NCI-H2029 (cell line): ENCODE data around the gene SMARCB1.
A peak's percentile ranks its signal among the peaks of the same experiment; 100 is the strongest.

ENCODE experiments used
- DNase-seq: peaks from one replicate; lab custom pipeline; 2025; lab: John Stamatoyannopoulos, UW

Gene SMARCB1

DNA sequence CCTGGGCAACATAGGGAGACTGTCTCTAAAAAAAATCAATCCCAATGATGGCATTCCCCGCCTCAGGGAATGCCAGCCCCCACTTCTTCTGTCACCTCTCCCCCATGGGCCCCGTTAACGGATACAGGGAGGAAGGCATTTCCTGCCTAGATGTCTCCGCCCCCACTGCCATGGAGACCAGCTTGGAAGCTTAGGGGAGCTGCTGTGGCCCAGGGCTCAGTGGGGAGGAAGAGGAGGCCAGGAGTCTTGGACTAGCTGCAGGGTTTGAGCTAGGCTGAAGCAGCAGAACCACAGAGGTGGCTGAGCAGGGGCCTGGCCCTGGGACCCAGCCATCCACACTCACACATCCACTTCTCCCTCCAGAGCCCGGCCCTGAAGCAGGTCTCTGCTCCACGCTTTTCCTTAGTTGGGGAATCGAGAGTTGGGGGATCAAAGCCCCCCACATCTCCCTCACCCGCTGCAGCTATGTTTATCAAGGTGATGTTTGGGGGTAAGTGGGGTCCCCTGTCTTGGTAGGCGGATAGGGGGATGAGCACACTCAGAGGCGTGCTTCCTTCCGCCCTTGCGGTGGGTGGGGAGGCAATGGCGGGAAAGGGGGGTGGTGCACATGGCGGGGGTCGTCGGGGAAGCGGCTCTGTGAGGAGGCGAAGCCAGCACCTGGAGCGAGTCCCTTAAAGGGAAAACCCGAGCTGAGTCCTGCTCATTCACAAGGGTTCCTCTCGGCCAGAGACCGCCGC, 23.8 kb upstream of the SMARCB1 start, which contains the start of gene C22orf15:
TSS of gene C22orf15 (plus strand) at position 149 of the 737 bp plus-strand sequence. CDS start at position 466, 317 bp downstream.
- DNase-seq = no peak

DNA sequence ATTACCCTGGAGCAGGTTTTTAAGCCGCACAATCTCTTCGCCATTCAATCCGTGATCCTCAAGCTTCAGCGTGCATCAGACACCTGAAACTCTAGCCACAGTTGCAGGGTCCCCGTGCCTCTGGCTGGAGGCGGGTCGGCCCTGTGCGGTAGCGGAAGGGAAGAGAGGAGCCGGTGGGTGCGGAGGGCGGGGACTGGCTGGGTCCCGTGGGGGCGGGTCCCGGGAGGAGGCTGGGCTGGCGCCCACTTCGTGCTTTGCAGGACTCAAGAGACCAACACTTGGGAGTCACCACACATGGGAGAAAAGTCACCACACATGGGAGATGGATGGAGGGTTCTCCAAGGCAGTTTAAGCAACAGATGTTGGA, 23.2 kb upstream of the SMARCB1 start:
- DNase-seq = no peak

DNA sequence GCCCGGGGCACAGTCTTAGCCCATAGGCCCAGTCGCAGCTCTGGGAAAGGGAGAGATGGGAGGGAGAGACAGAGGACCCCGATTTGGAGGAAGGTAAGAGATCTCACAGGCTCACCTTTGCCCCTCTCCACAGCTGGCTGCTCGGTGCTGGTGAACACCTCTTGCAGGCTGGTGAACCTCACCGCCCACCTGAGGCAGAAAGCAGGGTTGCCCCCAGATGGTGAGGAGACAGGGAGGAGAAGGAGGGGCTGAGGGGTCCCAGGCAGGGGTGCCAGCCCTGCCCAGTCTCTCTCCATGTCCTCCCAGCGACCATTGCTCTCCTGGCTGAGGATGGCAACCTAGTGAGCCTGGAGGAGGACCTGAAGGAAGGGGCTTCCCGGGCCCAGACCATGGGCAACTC, 22.8 kb upstream of the SMARCB1 start:
- DNase-seq = no peak

DNA sequence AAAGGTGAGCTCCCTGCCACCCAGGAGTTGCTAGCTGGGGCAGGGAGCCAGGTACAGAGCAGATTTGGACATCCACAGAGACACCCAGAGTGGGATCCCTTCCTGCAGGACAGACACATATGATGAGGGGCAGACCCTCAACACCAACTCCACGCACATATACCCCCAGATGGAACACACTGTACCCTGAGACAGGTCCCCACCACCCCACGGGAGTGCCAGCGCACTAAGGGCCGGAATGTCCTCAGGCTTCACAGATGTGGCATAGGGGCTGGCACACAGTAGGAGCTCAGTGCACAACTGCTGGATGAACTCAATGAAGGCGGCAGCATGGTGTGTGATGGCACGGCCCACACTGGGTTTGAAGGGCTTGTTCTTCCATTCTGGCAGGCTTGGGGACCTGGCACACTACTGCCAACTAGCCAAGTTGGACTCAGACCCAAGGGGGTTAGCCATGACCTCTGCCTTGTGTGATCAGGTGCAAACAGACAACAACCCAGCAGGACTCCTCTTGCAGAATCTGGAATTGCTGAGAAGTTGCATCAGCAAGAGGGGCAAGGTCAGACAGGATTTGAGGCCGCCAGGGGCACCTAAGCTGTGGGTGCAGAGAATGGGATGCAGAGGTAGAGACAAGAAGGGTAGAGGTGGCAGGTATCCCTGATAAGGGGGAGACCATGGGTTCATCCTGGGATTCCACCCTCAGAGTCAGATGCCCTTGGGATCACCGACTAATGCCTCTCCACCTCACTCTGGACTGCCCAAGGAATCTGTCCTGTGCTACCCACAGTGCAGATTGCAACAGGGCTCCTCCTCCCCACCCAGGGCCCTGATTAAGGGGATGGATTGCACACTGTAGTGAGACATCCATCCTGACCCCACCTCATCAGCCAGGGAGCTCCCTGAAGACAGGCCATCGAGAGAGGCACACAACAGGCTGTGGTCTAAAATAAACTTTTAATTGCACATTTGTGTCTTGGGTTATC, 21.6 kb upstream of the SMARCB1 start:
- DNase-seq = no peak

DNA sequence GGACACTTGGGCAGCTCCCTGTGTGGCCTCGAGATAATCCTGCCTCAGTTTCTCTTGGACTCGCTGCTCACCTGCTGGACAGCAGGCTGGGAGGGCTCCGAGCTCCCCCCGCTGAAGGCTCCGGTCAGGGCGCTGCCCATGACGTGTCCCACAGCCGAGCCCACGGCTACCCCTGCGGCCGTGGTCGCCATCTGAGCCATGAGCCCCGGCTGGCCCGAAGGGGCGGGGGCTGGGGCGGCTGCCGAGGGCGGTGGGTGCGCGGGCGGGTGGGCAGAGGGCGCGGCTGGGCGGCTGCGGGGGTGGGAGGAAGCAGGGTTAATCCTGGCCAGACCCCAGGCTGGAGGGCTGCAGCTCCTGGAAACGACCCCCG, 19.5 kb upstream of the SMARCB1 start:
- no peak for DNase-seq

DNA sequence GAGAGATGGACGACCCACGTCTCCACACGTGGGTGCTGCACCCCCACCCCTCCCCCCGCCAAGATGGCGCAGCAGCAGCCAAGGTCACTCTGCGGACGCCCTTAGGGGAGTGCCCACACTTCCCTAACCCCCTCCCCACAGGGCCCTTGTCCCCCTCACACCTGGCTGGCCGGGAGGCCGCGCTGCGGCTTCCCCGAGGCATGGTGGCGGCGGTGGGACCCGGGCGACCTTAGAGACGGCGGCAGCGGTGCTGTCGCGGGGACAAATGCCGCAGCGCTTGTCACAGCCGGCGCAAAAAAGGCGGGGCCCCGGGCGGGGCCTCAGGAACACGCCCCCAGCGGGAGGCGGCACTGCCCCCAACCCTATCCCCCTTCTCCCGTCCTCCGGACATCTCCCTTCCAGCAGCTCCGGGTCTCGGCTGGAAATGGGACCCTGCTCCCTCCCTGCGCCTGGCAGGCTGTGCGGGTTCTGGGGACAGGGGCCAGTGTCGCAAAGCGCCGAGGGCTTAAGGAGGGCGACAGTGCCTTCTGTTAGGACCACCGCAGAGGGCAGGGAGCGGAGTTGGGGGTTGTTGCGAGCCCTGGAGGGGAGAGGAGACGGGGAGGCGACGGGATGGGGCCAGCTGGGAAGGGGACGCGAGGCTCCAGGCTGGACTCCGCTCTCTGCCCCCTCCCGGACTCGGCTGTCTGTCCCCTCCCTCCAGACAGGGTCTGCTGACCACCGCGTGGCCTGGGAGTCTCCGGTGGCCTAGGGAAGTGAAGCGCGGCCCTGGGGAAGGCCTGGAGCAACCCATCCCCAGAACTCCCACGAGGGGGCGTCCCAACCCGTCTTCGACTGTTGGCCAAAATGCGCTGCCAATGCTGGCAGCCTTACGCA, 18.9 kb upstream of the SMARCB1 start, which contains the start of gene CHCHD10:
TSS of gene CHCHD10 (minus strand) at position 300 of the 876 bp plus-strand sequence. CDS start at position 202, 98 bp downstream.
- DNase-seq = peak; percentile 54

DNA sequence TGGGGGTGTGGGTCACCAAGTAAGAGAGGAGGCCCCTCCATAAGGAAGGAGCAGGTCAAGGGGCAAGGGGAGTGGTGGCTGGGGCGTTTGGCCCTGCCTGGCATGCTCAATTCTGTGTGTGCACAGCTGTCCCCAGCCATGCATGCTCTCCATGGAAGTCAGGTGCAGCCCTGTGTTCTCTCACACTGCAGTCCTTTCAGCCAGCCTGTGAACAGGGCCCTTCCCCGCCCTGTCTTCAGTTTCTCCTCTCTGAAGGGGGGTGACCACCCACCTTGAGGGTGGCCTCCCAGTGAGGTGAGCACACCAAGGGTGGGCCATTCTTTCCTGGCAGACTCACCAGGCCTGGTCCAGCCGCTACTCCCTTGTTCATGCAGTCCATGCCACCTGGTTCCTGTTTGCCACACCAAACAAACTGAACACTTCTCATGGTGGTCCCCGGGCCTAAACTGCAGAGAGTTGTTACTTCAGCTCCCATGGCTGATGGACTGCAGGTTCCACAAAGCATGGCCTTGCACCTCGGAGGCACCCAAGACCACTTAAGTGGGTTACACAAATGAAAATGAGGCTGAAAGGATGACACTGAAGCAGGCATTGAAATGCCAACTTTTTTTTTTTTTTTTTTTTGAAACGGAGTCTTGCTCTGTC, 17.3 kb upstream of the SMARCB1 start:
- DNase-seq = no peak

DNA sequence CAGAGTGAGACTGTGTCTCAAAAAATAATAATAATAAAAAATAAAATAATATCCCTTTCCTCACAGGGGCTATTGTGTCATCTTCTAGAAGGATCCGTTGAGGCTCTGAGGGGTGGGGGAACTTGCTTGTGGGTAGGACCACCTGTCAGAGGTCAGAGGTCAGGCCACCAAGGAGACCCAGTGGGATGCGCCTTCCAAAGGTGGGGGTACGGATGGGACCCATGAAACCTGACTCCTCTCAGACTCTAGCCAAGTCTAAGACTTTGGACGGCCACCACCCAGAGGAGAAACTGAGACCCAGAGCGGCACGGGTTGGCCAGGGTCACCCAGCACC, 14.5 kb upstream of the SMARCB1 start:
- DNase-seq = no peak

DNA sequence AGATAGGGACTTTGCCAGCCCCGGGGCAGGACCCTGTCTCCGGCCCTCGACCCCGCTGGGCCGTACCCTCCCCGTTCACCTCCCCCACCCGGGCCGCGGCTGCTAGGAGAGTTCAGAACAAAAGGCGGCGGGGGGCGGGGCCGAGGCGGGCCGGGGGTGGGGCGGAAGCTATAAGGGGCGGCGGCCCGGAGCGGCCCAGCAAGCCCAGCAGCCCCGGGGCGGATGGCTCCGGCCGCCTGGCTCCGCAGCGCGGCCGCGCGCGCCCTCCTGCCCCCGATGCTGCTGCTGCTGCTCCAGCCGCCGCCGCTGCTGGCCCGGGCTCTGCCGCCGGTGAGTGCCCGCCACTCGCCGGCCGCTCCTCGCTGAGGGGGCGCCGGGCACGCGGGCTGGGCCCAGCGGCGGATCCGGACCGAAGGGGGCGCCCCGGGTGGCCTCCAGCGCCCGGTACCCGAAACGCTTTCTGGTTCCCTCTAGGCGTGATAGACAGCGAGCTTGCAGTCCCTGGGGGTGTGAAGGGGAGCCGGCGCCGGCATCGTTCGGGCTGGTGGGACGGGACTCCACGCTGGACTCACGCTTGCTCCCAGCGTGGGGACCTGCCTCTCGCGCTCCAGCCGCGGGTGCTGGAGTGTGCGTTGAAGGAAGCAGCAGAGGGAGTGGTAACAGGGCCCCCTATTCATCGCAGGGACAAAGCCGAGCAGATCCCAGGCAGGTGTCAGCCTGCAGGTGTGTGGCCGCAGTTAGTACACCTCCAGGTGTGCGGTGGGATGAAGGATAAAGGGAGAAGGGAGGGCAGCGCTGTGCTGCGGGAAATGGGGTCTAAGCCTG, 13.9 kb upstream of the SMARCB1 start, which contains the start of gene MMP11:
TSS of gene MMP11 (plus strand) at position 201 of the 825 bp plus-strand sequence. CDS start at position 223, 22 bp downstream.
- DNase-seq = peak; percentile 27

DNA sequence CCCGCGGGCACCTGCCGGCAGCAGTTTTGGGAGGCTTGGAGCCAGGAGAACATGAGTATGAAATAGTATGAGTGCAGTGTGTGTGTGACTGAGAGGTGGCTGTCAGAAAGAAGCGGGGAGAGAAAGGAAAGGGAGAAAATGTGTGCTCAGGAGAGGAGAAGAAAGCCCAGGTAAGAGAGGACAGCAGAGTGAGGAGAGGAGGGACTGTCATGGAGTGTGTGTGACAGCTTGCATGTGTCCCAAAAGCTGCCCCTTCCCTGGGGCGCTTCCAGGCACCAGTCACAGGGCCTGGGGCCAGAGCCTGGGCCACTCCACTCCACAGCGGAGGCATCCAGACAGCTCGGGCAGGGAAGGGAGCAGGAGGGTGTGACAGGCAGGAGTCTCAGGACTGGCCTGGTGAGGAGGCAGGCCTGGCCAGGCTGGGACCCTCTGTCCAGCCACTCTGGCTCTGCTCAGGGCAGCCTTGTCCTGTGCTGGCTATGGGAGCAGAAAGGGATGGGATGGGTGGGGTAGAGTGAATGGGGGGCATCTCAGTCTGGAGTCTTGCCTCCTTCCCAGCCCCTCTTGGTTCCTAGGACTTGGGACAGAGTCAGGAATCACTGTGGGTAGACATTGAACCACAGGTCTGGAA, 13.2 kb upstream of the SMARCB1 start:
- DNase-seq = no peak

DNA sequence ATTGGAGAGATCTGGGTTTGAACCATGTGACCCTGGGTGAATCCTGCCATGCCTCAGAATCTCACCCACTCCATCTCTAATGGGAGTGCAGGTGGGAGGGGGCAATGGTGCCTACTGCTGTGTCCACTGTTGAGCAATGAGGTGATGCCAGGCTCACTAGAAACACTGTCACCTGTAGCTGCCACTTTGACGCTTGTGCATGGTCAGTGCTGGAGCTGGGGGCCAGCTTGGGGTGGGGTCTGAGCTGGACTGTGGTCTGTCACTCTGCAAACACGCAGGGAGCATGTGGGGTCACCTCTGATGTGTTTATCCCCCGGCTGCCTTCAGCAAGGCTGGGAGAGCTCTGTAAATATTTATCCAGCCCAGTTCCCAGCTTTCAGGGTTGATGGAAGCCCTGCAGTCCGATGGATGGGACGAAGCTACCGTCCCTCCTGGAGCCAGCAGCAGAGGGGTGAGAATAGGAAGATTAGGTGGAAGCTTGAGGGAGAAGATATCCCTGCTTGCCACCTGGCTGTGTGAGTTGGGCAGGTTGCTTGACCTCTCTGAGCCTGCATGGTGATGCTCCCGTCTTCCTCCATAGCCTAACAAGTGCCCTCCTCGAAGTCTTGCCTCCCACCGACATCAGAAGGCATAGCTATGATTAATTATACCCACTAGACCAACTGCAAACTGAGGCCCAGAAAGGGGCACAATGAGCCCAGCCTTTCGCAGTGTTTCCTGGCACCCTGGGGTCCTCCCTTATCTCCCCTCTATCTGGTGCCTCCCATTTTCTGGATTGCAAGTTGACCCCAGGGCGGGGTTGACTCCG, 12.4 kb upstream of the SMARCB1 start:
- no peak for DNase-seq

DNA sequence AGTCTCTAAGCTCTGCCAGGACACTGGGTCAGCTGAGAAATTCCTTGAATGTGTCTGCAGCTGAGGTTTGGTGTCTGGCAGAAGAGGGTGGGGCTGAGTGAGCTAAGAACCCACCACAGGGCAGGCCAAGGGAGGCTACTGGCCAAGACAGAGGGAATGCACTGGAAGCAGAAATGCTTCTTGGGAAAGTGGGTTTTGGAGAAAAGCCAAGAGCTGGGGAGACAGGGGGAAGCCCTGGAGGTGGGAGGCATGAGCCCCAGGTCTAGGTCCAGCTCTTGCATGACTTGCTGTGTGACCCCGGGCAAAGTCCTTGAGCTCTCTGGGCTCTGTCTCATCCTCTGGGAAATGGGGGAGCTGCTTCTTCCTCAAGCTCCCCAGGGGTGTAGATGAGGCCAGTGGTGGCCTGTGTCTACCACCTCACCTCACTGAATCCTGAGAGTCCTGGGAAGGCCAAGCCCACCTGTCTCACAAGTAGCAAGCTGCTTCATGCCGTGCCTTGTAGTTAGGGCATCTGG, 11.8 kb upstream of the SMARCB1 start:
- no peak for DNase-seq

DNA sequence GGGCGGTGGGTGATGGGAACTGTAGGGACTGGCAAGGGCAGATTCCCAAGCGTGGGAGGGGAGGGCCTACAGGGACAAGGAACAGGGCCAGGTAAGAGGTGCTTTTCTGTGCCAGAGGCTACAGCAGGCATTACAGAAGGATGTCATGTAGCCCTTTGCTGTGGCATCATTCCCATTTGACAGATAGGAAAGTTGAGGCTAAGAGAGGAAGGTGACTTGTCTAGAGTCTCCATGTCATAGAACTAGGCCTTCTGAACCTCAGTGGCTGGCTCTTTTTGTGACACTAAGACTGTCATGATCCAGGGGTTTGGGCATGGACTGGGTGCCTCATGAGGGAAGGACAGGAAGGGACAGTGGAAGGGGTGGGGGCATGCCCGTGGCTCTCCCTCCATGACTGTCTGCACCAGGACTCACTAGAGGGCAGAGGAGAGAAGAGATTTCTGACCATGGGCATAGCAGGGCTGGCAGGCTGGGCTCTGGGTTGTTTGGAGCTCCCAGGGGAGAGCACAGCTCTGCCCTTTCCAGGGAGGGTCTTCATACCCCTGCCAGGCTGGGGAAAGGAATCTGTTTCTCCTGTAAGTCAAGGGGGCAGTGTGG, 10.9 kb upstream of the SMARCB1 start:
- no peak for DNase-seq

DNA sequence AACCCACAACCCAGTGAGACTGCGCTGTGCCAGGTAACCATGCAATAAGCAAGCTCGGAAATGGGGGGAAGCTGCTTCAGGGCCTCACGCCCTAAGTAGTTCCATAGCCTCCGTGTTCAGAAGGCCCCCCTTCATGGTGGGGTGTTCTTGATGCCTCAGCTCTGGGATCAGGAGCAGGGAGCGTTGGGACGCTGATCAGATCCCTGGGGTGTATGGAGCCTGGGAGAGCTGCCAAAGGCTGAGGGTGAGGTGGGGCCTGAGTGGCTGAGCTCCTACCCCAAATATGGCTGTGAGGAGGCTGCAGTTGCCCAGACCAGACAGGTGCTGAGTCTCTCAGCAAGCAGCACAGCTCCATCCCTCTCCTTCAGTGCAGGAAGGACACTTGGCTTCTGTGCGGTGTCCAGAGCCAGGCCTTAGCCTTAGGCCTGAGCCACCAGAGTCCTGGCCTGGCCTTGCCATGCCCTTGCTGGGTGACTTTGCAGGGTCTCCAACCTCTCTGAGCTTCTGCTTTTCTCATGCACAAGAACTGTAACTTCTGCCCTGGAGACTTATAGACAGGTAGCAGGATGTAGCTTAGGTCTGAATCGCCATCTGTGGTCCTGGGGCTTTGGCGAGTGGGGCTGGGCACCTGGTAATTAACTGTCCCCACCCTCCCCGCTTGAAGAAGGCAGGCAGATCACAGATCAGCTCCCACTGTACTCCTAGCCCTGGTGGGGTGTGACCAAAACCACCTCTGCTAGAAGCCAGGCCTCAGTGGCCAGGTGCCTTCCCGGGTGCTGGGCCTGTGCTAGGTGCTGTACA, 8.8 kb upstream of the SMARCB1 start:
- DNase-seq = no peak

DNA sequence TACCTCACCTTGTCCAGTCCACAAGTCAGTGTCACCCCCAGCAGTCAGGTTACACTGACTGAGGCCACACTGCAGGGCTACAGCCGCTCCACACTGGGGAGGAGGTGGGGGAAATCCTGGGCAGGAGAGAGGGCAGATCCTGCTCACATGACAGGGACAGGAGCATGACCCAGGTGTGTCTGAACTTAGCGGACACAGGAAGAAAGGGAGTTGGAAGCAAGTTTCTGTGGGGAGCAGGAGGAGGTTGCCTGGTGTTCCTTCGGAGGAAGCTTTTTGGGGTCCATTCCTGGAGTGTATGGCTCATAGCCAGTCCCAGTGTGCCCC, 8.2 kb upstream of the SMARCB1 start:
- no peak for DNase-seq

DNA sequence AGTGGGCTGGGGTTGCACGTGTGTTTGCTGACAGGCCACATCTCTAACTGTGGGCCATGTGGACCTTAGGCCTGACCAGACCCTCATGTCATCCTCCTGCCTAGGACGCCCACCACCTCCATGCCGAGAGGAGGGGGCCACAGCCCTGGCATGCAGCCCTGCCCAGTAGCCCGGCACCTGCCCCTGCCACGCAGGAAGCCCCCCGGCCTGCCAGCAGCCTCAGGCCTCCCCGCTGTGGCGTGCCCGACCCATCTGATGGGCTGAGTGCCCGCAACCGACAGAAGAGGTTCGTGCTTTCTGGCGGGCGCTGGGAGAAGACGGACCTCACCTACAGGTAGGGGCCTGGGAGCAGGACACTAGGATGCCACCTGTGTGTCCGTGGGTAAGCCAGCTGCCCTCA, 7.7 kb upstream of the SMARCB1 start:
- no peak for DNase-seq

DNA sequence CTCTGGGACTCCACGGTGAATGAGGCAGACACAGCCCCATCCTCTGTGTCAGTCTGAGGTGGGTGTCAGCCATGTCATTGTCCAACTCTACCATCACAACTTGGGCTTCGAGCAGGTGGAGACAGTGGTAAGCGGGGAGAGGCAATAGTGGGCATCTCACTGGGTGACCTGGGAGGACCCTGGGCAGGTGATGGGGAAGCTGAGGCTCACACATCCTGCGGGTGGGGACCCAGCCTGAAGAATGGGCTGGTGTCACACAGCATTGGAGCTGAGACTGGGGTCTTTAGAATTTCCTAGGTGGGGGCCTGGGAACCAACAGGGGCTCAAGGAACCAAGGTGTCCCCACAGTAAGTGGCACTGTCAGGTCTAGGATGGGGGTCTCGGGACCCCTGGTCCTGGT, 7.0 kb upstream of the SMARCB1 start:
- no peak for DNase-seq
